ENCODE results near the gene HLA-DQB2.
"Not testable (repeated sequence)": the region's sequence is repeated elsewhere in the genome, so short reads cannot be mapped to it uniquely, and the experiment has no call there.

DNA sequence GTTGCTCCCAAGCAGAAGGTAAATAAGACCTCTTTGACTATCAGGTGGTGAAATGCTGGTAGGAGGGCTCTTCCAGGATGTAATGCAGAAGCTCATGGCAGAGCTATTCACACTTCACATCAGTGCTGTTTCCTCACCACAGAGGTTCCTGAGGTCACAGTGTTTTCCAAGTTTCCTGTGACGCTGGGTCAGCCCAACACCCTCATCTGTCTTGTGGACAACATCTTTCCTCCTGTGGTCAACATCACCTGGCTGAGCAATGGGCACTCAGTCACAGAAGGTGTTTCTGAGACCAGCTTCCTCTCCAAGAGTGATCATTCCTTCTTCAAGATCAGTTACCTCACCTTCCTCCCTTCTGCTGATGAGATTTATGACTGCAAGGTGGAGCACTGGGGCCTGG lies 17.7 kb downstream of the HLA-DQB2 start:
- TF ChIP-seq POLR2A (IDR thresholded peaks at IDR 0.05; ENCODE audit: low read length); GATA1 (IDR thresholded peaks at IDR 0.05; ENCODE audit: low read depth, low read length): not testable (repeated sequence)

Data from erythroblast (primary cell).